Colonic mucosa (tissue), 4 donors: ENCODE measurements around the gene MARCHF9. TPM values are rescaled to one million over a fixed set of nuclear protein-coding genes. Genes with fewer than 3 reads are reported as not detected.

Source experiments
- DNase-seq: peaks from one replicate; pipeline ENCODE4 v3.0.0-alpha.2; 2020
- H3K27ac ChIP-seq: fragments of 200-600 bp; one replicate; pipeline ENCODE4 v1.8.0; 2021
- H3K27me3 ChIP-seq: fragments of 200-600 bp; one replicate; pipeline ENCODE4 v1.8.0; 2021
- H3K36me3 ChIP-seq: fragments of 200-600 bp; one replicate; pipeline ENCODE4 v1.8.0; 2021
- H3K4me1 ChIP-seq: fragments of 200-600 bp; one replicate; pipeline ENCODE4 v1.8.0; 2021; ENCODE audit warnings: mild to moderate bottlenecking
- H3K4me3 ChIP-seq: fragments of 200-600 bp; one replicate; pipeline ENCODE4 v1.8.0; 2021
- H3K9ac ChIP-seq, 2 donors: one replicate each; pipeline ENCODE4 v1.7.0; 2013; ENCODE audit warnings: control low read depth in 2 of 2, low read depth in 2 of 2, low read length in 2 of 2
- H3K9me3 ChIP-seq: fragments of 200-600 bp; one replicate; pipeline ENCODE4 v1.8.0; 2021
- intact Hi-C: fragments of 100-400 bp; cut with DNase I; formaldehyde crosslinking; loops from one replicate; pipeline ENCODE4 v1.14.1; 2022
- total RNA-seq, 2 donors: library from RNA; stranded (reverse); fragmentation: NEBNext Ultra II Directional in 1 of 2; extraction: Animal tissue kit (Norgen Biotek cat#: 25700) in 1 of 2; gene quantifications; one replicate each; pipeline ENCODE4 v1.2.1, GENCODE V29; 2021
- TF ChIP-seq, protein P1 (sequence below): fragments of 200-600 bp; IDR thresholded peaks from one replicate; pipeline ENCODE4 v1.8.0; 2022; ENCODE audit warnings: antibody characterized with exemption, mild to moderate bottlenecking
- donor health status: healthy.
- donor health status: DM: no; HTN: no; CAD: no.
- donor health status: DM: no; HTN: no; CAD: no.

The MARCHF9 gene
- total RNA-seq, 2 donors from 2014 or later: 10.6 to 14.3 TPM

DNA sequence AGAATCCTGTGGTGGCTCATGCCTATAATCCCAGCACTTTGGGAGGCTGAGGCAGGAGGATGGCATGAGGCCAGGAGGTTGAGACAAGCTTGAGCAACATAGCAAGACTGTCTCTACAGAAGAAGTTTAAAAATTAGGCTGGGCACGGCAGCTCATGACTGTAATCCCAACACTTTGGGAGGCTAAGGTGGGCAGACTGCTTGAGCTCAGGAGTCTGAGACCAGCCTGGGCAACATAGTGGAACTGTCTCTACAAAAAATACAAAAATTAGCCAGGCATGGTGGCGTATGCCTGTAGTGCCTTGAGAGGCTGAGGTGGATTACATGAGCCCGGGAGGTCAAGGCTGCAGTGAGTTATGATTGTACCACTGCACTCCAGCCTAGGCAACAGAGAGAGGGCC, 13.0 kb downstream of the MARCHF9 start:
- H3K27ac ChIP-seq: no peak overlapping the region
- TF ChIP-seq, protein P1, sequence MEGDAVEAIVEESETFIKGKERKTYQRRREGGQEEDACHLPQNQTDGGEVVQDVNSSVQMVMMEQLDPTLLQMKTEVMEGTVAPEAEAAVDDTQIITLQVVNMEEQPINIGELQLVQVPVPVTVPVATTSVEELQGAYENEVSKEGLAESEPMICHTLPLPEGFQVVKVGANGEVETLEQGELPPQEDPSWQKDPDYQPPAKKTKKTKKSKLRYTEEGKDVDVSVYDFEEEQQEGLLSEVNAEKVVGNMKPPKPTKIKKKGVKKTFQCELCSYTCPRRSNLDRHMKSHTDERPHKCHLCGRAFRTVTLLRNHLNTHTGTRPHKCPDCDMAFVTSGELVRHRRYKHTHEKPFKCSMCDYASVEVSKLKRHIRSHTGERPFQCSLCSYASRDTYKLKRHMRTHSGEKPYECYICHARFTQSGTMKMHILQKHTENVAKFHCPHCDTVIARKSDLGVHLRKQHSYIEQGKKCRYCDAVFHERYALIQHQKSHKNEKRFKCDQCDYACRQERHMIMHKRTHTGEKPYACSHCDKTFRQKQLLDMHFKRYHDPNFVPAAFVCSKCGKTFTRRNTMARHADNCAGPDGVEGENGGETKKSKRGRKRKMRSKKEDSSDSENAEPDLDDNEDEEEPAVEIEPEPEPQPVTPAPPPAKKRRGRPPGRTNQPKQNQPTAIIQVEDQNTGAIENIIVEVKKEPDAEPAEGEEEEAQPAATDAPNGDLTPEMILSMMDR: no peak
- intact Hi-C loops: no loop called here
- no peak overlapping the region for H3K4me3 ChIP-seq
- no peak for DNase-seq
- no peak overlapping the region for H3K9ac ChIP-seq
- H3K9me3 ChIP-seq: no peaks in the 10 kb centered on the region
- H3K4me1 ChIP-seq: peaks cover 12% of the 10 kb centered on the region
- H3K27me3 ChIP-seq: peaks cover 25% of the 10 kb centered on the region
- no peaks in the 10 kb centered on the region for H3K36me3 ChIP-seq

DNA sequence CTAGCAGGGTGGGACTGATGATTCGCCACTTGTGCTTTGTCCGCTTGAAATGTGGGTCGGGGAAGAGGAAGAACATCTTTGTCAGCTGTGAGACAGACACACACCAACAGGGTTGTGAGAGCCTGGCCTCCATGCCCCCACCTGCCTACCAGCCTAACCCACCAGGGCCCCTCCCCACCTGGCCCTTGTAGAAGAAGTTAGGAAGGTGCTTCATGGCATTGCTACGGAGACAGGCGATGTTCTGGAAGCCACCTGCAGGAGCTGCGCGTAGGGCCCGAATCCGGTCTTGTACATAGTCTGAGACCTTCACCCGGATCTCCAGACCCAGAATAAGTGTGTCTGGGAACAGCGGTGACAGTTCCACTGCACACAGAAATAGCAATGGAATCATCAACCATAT, 14.7 kb downstream of the MARCHF9 start:
- DNase-seq: no peak

DNA sequence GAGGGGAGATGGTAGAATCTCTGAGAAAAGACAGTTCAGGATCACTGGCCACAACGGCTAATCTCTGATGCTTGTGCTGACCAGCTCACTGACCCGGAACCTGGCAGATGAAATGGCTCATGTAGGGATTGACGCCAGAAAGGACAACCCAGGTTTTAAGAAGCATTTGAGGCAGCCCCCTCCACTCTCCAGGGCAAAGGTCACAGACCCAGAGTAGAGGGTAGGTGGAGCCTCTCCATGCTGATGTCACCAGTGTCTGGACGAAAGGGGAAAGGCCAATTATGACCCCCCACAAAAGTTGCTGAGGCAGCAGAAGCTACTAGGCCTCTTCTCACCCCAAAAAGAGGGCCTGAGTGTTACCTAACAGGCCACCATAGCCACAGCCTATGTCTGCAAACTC, 15.8 kb downstream of the MARCHF9 start:
- H3K27me3 ChIP-seq: peaks cover 13% of the 10 kb centered on the region
- DNase-seq: no peak
- no peaks in the 10 kb centered on the region for H3K36me3 ChIP-seq
- H3K9me3 ChIP-seq: no peaks in the 10 kb centered on the region
- peaks cover 8% of the 10 kb centered on the region for H3K4me1 ChIP-seq
- H3K4me3 ChIP-seq: no peak overlapping the region
- intact Hi-C loops: no loop called here
- no peak overlapping the region for H3K27ac ChIP-seq
- TF ChIP-seq, protein P1: no peak
- no peak overlapping the region for H3K9ac ChIP-seq

More for the DNA sequence above, 14.7 kb downstream of the MARCHF9 start:
- TF ChIP-seq, protein P1: no peak
- intact Hi-C loops: no loop called here
- peaks cover 25% of the 10 kb centered on the region for H3K27me3 ChIP-seq
- no peak overlapping the region for H3K27ac ChIP-seq
- no peaks in the 10 kb centered on the region for H3K9me3 ChIP-seq
- no peak overlapping the region for H3K9ac ChIP-seq
- no peaks in the 10 kb centered on the region for H3K36me3 ChIP-seq
- no peak overlapping the region for H3K4me3 ChIP-seq
- peaks cover 12% of the 10 kb centered on the region for H3K4me1 ChIP-seq

DNA sequence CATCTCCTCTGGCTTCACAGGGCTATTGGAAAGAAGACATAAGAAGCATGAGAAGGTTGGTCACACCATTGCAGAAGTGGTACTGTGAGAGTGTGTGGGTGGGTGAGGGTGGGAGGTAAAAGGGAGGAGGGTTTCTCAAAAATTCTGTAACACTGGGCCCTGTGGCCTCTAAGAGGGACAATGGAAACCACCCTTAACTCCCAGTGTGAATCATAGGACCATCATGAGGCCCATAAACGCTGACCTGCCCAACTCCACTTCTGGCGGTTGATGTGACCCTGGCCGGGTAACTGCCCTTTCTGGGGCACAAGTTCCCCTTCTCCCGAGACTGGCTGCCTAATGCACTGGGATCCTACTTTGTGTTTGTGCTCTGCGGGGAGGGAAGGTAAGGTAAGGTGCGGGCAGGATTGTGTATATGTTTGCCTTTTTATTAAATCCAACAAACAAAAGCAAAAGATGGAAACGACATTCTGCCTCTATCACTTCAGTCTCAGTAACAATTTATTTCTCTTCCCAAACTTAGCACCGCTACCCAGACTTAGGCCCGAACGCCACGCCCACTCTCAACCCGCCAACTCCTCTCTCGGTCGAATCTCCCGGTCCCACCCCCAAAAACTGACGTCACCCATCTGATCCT, 16.5 kb downstream of the MARCHF9 start:
- peak; percentile 91 for DNase-seq
- Histone ChIP-seq H3K27ac (peak overlapping the region; percentile 95), H3K27me3 (peaks cover 7% of the 10 kb centered on the region), H3K9ac (peak overlapping the region; percentile 41 to 94), H3K9me3 (no peaks in the 10 kb centered on the region), H3K36me3 (no peaks in the 10 kb centered on the region), H3K4me1 (peaks cover 4% of the 10 kb centered on the region), H3K4me3 (peak overlapping the region; percentile 80)
- TF ChIP-seq, protein P1: no peak
- intact Hi-C loops: no loop called here

DNA sequence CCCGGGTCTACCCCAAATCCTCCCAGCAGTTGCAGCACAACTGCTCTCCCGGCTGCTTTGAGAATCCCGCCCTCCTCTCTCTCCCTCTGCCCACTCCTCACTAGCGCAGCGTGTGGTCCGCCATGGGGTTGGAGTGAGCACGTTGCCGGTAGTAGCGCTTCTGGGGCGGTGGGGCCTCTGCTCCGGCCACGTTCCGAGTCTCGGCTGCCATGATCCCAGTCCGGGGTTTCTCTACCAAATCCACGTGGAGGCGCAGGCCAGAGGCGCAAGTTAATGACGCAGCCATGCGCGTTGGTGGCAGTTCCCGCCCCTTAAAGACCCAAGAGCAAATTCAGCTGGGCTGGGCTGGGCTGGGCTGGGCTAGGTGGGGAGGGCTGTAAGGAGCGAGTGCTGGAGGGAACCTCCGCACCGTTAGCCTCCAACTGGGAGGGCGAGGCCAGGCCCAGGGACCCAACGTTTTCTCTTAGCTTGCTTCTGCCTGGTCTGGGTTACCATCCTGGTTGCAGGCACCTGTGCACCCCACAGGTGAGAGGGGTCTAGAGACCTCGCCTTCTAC, 17.0 kb downstream of the MARCHF9 start, which contains the start of gene METTL1:
TSS of gene METTL1 (minus strand) at position 233 of the 556 bp plus-strand sequence. CDS start at position 211, 22 bp downstream.
- intact Hi-C loops: no loop called here

More for the DNA sequence above, 17.0 kb downstream of the MARCHF9 start, which contains the start of gene METTL1:
- Histone ChIP-seq H3K27me3 (peaks cover 1% of the 10 kb centered on the region), H3K9ac (peak within 1 kb of the TSS; percentile 85 to 94), H3K4me3 (peak within 1 kb of the TSS; percentile 80), H3K9me3 (no peaks in the 10 kb centered on the region), H3K36me3 (no peaks in the 10 kb centered on the region), H3K27ac (peak within 1 kb of the TSS; percentile 95), H3K4me1 (peaks cover 4% of the 10 kb centered on the region)
- peak; percentile 97 for DNase-seq
- TF ChIP-seq, protein P1: no peak
